Esophagus muscularis mucosa (tissue), 4 donors: ENCODE measurements around the gene COX8A. TPM values are rescaled to one million over a fixed set of nuclear protein-coding genes. Genes with fewer than 3 reads are reported as not detected.

Experiments
- DNase-seq: peaks from one replicate; pipeline ENCODE4 v3.0.0-alpha.2; 2017; ENCODE audit errors: extremely low spot score
- H3K27ac ChIP-seq, 4 donors: fragments of 200-600 bp; sonication (generic); replicated peaks in 1 of 4; 1 replicate in 3 of 4; 2 replicates in 1 of 4; pipeline ENCODE4 v1.5.1; 2016 to 2019; ENCODE audit warnings: mild to moderate bottlenecking in 1 of 4
- H3K27me3 ChIP-seq, 4 donors: fragments of 200-600 bp; sonication (generic); one replicate each; pipeline versions ENCODE4 v1.5.1 to v1.6.0; 2016 to 2019
- H3K36me3 ChIP-seq, 4 donors: fragments of 200-600 bp; sonication (generic); one replicate each; pipeline ENCODE4 v1.5.1; 2016 to 2019
- H3K4me1 ChIP-seq, 4 donors: fragments of 200-600 bp; sonication (generic); one replicate each; pipeline ENCODE4 v1.5.1; 2016 to 2019
- H3K4me3 ChIP-seq, 4 donors: fragments of 200-600 bp; sonication (generic); 1 replicate in 2 of 4; 2 replicates in 2 of 4; pipeline ENCODE4 v1.5.1; 2016 to 2019; ENCODE audit warnings: mild to moderate bottlenecking in 4 of 4, moderate library complexity in 1 of 4
- H3K9me3 ChIP-seq, 4 donors: fragments of 200-600 bp; sonication (generic); 1 replicate in 3 of 4; 2 replicates in 1 of 4; pipeline ENCODE4 v1.5.1; 2016 to 2019
- EP300 ChIP-seq: sonication (generic); formaldehyde crosslinking; IDR thresholded peaks from one replicate; pipeline ENCODE4 v1.6.1; 2017; ENCODE audit warnings: antibody characterized with exemption
- POLR2A ChIP-seq: fragments of 450-650 bp; IDR thresholded peaks from one replicate; pipeline ENCODE4 v1.6.1; 2017; ENCODE audit warnings: antibody characterized with exemption, moderate library complexity, mild to moderate bottlenecking, low read depth
- POLR2AphosphoS5 ChIP-seq, 2 donors: sonication (generic); formaldehyde crosslinking; IDR thresholded peaks; one replicate each; pipeline ENCODE4 v1.6.1; 2017; ENCODE audit warnings: antibody characterized with exemption in 2 of 2
- WGBS: methylation state at CpG from one replicate; pipeline ENCODE4 v1.1.5; 2018; 5-methylcytosine and 5-hydroxymethylcytosine counted together
- intact Hi-C: fragments of 100-400 bp; cut with DNase I; formaldehyde crosslinking; loops from one replicate; pipeline ENCODE4 v1.15.1; 2023
- total RNA-seq, 4 donors: library from RNA; depleted of rRNA; stranded (reverse); fragments of >200 nt; gene quantifications; one replicate each; pipeline versions ENCODE4 v1.1.0 to v1.2.1, GENCODE V29; 2016
- TF ChIP-seq, protein P1 (sequence below), 3 experiments: fragments of 200-600 bp in 2 of 3; fragments of 450-650 bp in 1 of 3; sonication (generic) in 2 of 3; IDR thresholded peaks; one replicate each; pipeline ENCODE4 v1.5.1; 2017 to 2019; ENCODE audit warnings: antibody characterized with exemption in 3 of 3, mild to moderate bottlenecking in 2 of 3, moderate library complexity in 1 of 3

Gene COX8A
- total RNA-seq, 4 donors from 2014 or later, result 393 to 518 (median 445) TPM

DNA sequence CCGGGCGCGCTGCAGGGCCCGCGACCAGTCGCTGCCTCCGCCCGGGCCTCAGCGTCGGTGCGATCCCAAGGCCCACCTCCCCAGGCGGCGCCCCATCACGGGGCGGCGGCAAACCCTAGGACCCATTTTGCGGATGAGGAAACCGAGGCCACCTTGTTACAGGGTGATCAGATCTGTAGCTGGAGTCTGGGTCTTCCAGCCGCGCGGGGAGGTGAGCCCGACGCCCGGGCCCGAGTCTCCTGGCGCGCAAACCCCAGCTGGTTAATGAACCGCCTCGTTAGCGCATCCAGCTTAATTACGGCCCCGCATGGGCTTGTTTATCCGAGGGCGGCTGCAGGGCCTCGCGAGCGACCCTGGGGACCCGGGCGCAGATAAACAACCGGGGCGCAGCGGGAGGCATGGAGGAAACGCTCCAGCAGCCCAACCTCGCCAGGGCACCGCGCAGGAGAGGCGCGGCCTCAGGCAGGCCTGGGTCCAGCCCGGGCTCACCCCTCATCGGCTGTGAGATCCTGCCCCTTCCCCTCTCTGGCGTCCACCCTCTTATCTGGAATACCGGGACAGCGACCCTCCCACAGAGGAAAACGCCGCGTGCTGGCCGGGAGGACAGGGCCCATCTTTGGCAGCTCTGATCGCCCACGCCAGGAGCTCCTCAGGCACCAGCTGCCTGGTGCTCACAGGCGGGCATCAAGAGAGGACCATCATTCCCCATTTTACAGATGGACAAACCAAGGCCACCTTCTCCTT is 26.5 kb downstream of the COX8A start:
- Histone ChIP-seq H3K27ac (no peak overlapping the region), H3K4me1 (peaks cover 34 to 45% (median 42%) of the 10 kb centered on the region in 4 donors), H3K4me3 (peak overlapping the region; percentile 46 to 52 (median 48)), H3K27me3 (peaks cover 0 to 20% (median 0%) of the 10 kb centered on the region in 4 donors), H3K36me3 (peaks cover 25 to 31% (median 29%) of the 10 kb centered on the region in 4 donors), H3K9me3 (no peaks in the 10 kb centered on the region)
- intact Hi-C loops, result loop anchor here (1.0 kb wide), 1 partner anchor 147 kb away; no protein-coding TSS in a partner anchor
- 32% methylated on average over 25 of the region's 60 CpGs for WGBS
- no peak for DNase-seq
- TF ChIP-seq, protein P1, sequence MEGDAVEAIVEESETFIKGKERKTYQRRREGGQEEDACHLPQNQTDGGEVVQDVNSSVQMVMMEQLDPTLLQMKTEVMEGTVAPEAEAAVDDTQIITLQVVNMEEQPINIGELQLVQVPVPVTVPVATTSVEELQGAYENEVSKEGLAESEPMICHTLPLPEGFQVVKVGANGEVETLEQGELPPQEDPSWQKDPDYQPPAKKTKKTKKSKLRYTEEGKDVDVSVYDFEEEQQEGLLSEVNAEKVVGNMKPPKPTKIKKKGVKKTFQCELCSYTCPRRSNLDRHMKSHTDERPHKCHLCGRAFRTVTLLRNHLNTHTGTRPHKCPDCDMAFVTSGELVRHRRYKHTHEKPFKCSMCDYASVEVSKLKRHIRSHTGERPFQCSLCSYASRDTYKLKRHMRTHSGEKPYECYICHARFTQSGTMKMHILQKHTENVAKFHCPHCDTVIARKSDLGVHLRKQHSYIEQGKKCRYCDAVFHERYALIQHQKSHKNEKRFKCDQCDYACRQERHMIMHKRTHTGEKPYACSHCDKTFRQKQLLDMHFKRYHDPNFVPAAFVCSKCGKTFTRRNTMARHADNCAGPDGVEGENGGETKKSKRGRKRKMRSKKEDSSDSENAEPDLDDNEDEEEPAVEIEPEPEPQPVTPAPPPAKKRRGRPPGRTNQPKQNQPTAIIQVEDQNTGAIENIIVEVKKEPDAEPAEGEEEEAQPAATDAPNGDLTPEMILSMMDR (IDR thresholded peaks at IDR 0.05), result no peak
- no peak for TF ChIP-seq POLR2A

DNA sequence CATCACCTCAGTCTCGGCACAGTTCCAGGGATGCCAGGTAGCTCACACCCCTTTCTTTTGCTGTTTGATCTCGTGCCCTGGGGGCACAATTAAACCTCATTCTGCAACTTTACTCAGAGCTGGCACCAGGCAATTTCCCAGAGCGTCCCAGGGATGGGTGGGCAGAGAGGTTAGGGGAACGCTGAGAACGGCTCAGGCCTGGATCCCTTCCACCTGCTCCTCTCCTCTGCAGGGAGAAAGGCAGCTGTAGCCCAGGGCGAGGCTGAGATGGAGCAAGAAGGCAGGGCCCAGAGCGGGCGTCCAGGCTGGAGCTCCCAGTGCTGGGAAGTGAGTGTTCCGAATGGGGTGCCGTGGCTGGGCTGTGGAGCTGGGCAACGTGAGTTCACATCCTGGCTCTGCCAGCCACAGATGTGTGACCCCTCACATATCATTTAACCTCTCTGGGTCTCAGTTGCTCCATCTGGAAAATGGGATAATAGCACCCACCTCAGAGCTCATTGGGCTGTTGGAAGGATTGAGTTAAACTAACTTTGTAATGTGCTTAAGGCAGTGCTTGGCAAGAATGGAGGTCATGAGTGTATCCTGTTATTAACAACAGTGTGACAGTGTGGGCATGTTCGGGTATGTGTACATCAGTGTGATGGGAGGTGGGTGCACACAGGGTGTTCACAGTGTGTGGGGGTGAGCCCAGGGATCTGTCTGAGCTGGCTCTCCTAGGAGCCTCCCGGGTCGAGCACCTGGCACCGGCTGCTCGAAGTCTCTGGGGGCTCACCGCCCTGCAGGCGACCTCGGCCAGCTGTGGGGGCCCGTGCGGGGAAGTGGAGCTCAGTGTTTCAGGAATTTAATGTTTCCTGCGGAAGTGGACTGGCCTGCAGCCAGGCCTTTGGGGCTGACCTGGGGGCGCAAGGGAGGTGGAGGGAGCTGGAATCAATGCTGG is 27.3 kb downstream of the COX8A start:
- no peak for TF ChIP-seq EP300
- no peak for TF ChIP-seq POLR2A
- TF ChIP-seq, protein P1 (IDR thresholded peaks at IDR 0.05), result no peak
- TF ChIP-seq POLR2AphosphoS5 (IDR thresholded peaks at IDR 0.05), result no peak

DNA sequence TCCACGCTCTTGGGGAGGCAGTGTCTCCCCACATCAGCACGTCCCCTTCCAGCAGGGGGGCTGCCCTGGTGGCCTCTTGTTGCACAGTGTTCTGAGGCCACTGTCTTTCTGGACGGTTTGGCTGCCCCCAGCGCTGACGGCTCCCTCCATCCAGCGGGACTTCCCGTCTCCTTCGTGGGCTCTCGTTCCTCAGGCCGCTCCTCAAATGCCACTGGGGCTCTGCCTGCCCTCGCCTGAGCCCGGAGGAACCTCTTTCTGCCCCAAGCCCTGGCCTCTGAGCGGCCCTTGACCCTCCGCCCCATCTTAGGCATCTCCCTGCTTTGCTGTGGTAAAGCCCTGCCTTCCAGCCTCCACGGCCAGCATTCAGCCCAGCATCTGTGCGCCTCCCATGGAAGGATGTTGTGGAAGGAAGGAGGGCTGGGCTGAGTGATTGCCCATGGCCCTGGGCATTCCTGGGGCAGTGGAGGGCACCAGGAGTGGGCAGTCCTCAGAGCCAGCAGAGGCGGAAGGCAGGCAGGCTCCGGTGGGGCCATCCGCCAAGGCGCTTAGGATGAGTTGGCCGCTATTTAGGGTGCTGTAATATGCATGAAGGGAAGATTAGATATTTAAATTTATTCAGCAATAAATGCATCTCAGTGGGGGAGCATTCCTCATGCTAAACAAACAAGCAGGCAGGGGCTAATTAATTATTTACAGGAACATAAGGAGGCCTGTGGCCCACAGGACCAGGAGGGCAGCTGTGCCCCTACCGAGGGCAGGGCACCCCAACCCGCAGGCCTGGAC is 29.6 kb downstream of the COX8A start:
- WGBS, result 77% methylated on average over 19 of the region's 23 CpGs
- Histone ChIP-seq H3K9me3 (no peaks in the 10 kb centered on the region), H3K27ac (no peak overlapping the region), H3K4me1 (peaks cover 49 to 62% (median 56%) of the 10 kb centered on the region in 4 donors), H3K4me3 (no peak overlapping the region), H3K27me3 (peaks cover 0 to 20% (median 0%) of the 10 kb centered on the region in 4 donors), H3K36me3 (peaks cover 0 to under 1% (median 0%) of the 10 kb centered on the region in 4 donors)
- TF ChIP-seq EP300 (no peak), POLR2A (no peak), POLR2AphosphoS5 (IDR thresholded peaks at IDR 0.05) (no peak)
- TF ChIP-seq, protein P1 (IDR thresholded peaks at IDR 0.05), result no peak
- DNase-seq, result no peak
- intact Hi-C loops, result no loop called here

More for the DNA sequence above, 27.3 kb downstream of the COX8A start:
- H3K27me3 ChIP-seq, result peaks cover 0 to 24% (median 0%) of the 10 kb centered on the region in 4 donors
- intact Hi-C loops, result no loop called here
- WGBS, result 56% methylated on average over 15 of the region's 23 CpGs
- H3K36me3 ChIP-seq, result peaks cover 18 to 23% (median 21%) of the 10 kb centered on the region in 4 donors
- peaks cover 34 to 51% (median 44%) of the 10 kb centered on the region in 4 donors for H3K4me1 ChIP-seq
- H3K4me3 ChIP-seq, result no peak overlapping the region
- no peak for DNase-seq
- no peaks in the 10 kb centered on the region for H3K9me3 ChIP-seq
- no peak overlapping the region for H3K27ac ChIP-seq

DNA sequence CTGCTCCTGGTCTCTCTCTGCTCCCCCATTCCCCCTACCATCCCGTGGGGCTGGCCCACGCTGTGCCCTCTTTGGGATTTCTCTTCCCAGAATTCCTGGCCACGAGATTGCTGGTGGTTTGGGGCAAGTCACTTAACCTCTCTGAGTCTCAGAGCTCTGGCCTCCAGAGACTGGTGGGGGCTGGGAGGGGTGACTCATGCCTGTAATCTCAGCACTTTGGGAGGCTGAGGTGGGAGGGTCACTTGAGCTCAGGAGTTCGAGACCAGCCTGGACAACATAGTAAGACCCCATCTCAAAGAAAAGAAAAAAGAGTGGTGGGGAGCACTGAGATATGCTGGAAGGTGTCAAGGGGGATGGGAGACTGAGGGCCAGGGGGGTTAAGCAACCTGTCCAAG is 30.2 kb downstream of the COX8A start:
- 73% methylated on average over 4 of the region's 4 CpGs for WGBS
- Histone ChIP-seq H3K27me3 (peaks cover 0 to 15% (median 0%) of the 10 kb centered on the region in 4 donors), H3K4me3 (no peak overlapping the region), H3K9me3 (no peaks in the 10 kb centered on the region), H3K36me3 (no peaks in the 10 kb centered on the region), H3K4me1 (peaks cover 43 to 56% (median 50%) of the 10 kb centered on the region in 4 donors), H3K27ac (no peak overlapping the region)
- intact Hi-C loops, result no loop called here
- no peak for DNase-seq
- TF ChIP-seq, protein P1 (IDR thresholded peaks at IDR 0.05), result no peak
- TF ChIP-seq EP300 (no peak), POLR2A (no peak), POLR2AphosphoS5 (IDR thresholded peaks at IDR 0.05) (no peak)
